Measurements from ENCODE around the gene AFF3.

The AFF3 gene

GRCh38 chr2:99576775-99577174 lies 565.6 kb downstream of the AFF3 start:
- TF ChIP-seq CTCF (conservative IDR thresholded peaks at IDR 0.05; ENCODE audit: low read depth, low read length): no peak
- H3K4me3 ChIP-seq (ENCODE audit: low read depth, low read length): no peak overlapping the region
- no peak for DNase-seq (ENCODE audit: low read depth)

GRCh38 chr2:99573634-99574251 lies 568.6 kb downstream of the AFF3 start:
- H3K4me3 ChIP-seq (ENCODE audit: low read depth, low read length): no peak overlapping the region
- no peak for TF ChIP-seq CTCF (conservative IDR thresholded peaks at IDR 0.05; ENCODE audit: low read depth, low read length)
- DNase-seq (ENCODE audit: low read depth): no peak

GRCh38 chr2:99572373-99573164 lies 569.8 kb downstream of the AFF3 start:
- H3K4me3 ChIP-seq (ENCODE audit: low read depth, low read length): no peak overlapping the region
- peak; percentile 28 for DNase-seq (ENCODE audit: low read depth)
- TF ChIP-seq CTCF (conservative IDR thresholded peaks at IDR 0.05; ENCODE audit: low read depth, low read length): no peak

GRCh38 chr2:99571954-99572353 lies 570.4 kb downstream of the AFF3 start:
- no peak for DNase-seq (ENCODE audit: low read depth)
- H3K4me3 ChIP-seq (ENCODE audit: low read depth, low read length): no peak overlapping the region
- TF ChIP-seq CTCF (conservative IDR thresholded peaks at IDR 0.05; ENCODE audit: low read depth, low read length): no peak

- no peak for DNase-seq (ENCODE audit: low read depth)
- no peak for TF ChIP-seq CTCF (conservative IDR thresholded peaks at IDR 0.05; ENCODE audit: low read depth, low read length)
- H3K4me3 ChIP-seq (ENCODE audit: low read depth, low read length): no peak overlapping the region
Observed at GRCh38 chr2:99571533-99571932, 570.9 kb downstream of the AFF3 start.

GRCh38 chr2:99571021-99571420 lies 571.4 kb downstream of the AFF3 start:
- H3K4me3 ChIP-seq (ENCODE audit: low read depth, low read length): no peak overlapping the region
- DNase-seq (ENCODE audit: low read depth): no peak
- TF ChIP-seq CTCF (conservative IDR thresholded peaks at IDR 0.05; ENCODE audit: low read depth, low read length): no peak

- TF ChIP-seq CTCF (conservative IDR thresholded peaks at IDR 0.05; ENCODE audit: low read depth, low read length): no peak
- H3K4me3 ChIP-seq (ENCODE audit: low read depth, low read length): no peak overlapping the region
- no peak for DNase-seq (ENCODE audit: low read depth)
Observed at GRCh38 chr2:99569386-99569785, 573.0 kb downstream of the AFF3 start.

Data from choroid plexus epithelial cell (primary cell).